H1 (cell line): ENCODE data around the gene NEB. TPM values are rescaled to one million over a fixed set of nuclear protein-coding genes. Genes with fewer than 3 reads are reported as not detected.
A peak's percentile ranks its signal among the peaks of the same experiment; 100 is the strongest.

Experiments used
- CTCF ChIA-PET: fragments of 300-600 bp; sonication (Branson Sonifier 250); formaldehyde crosslinking; loops from one replicate; lab custom pipeline; 2021; ENCODE audit not compliant: partially characterized antibody; lab: Charles Lee
- POLR2A ChIA-PET: fragments of 300-600 bp; sonication (Branson Sonifier 250); formaldehyde crosslinking; loops from one replicate; lab custom pipeline; 2021; ENCODE audit warnings: inconsistent platforms; ENCODE audit not compliant: partially characterized antibody; lab: Charles Lee
- DNase-seq, 2 experiments: peaks; one replicate each; pipeline versions ENCODE4 v3.0.0 to v3.0.0-alpha.2; 2010 to 2022; ENCODE audit warnings: low spot score in 2 of 2, low read depth in 1 of 2, mixed read lengths in 1 of 2
- FAIRE-seq: peaks from 2 replicates; lab custom pipeline; 2011; peaks lifted over from hg19 to GRCh38; lab: Jason Lieb, UNC
- H2AFZ ChIP-seq: 2 replicates; pipeline ENCODE4 v1.8.1; 2012; ENCODE audit warnings: low read length, inconsistent platforms
- H2AK5ac ChIP-seq: 2 replicates; pipeline ENCODE4 v1.6.1; 2013; ENCODE audit warnings: low read depth, low read length
- H2BK120ac ChIP-seq: replicated peaks from 2 replicates; pipeline ENCODE3; 2013; ENCODE audit warnings: low read depth, low read length, inconsistent platforms
- H2BK12ac ChIP-seq: 2 replicates; pipeline ENCODE4 v1.6.1; 2013; ENCODE audit warnings: low read depth, low read length
- H2BK15ac ChIP-seq: 2 replicates; pipeline ENCODE4 v1.6.1; 2013; ENCODE audit warnings: low read length
- H2BK20ac ChIP-seq: 2 replicates; pipeline ENCODE4 v1.6.1; 2013; ENCODE audit warnings: low read length
- H2BK5ac ChIP-seq: 2 replicates; pipeline ENCODE4 v1.6.1; 2013; ENCODE audit warnings: low read depth, low read length
- H3K14ac ChIP-seq: 2 replicates; pipeline ENCODE4 v1.6.1; 2013; ENCODE audit warnings: inconsistent platforms; ENCODE audit not compliant: insufficient read length
- H3K18ac ChIP-seq: 2 replicates; pipeline ENCODE4 v1.6.1; 2013; ENCODE audit warnings: low read length; ENCODE audit errors: extremely low read depth
- H3K23ac ChIP-seq: 2 replicates; pipeline ENCODE4 v1.6.1; 2013; ENCODE audit warnings: inconsistent platforms; ENCODE audit not compliant: insufficient read length
- H3K23me2 ChIP-seq: 2 replicates; pipeline ENCODE4 v1.6.1; 2013; ENCODE audit warnings: low read depth, low read length
- H3K27ac ChIP-seq: 2 replicates; pipeline ENCODE4 v1.6.1; 2011; ENCODE audit warnings: low read depth, low read length, inconsistent platforms
- H3K27me3 ChIP-seq, 4 experiments: replicated peaks in 1 of 4; 1 replicate in 1 of 4; 2 replicates in 3 of 4; pipeline versions ENCODE4 v1.6.1 to v1.8.1; 2011 to 2013; ENCODE audit warnings: low read length in 3 of 4, mild to moderate bottlenecking in 3 of 4, inconsistent platforms in 2 of 4, mixed read lengths in 2 of 4, moderate library complexity in 1 of 4; ENCODE audit not compliant: control insufficient read depth in 3 of 4, insufficient read depth in 3 of 4; ENCODE audit errors: extremely low read depth in 1 of 4
- H3K36me3 ChIP-seq, 4 experiments: 2 replicates each; pipeline versions ENCODE4 v1.6.1 to v1.8.1; 2011 to 2013; ENCODE audit warnings: mild to moderate bottlenecking in 4 of 4, low read length in 3 of 4, moderate library complexity in 2 of 4, control low read depth in 1 of 4, inconsistent platforms in 1 of 4; ENCODE audit not compliant: insufficient read depth in 4 of 4, control insufficient read depth in 2 of 4
- H3K4ac ChIP-seq: replicated peaks from 2 replicates; pipeline ENCODE3; 2013; ENCODE audit warnings: low read length, low read depth, mixed read lengths, inconsistent platforms; ENCODE audit not compliant: insufficient read length
- H3K4me1 ChIP-seq, 4 experiments: replicated peaks in 1 of 4; 1 replicate in 1 of 4; 2 replicates in 3 of 4; pipeline versions ENCODE4 v1.6.1 to v1.8.1; 2011 to 2013; ENCODE audit warnings: low read length in 3 of 4, inconsistent platforms in 2 of 4, mixed read lengths in 1 of 4; ENCODE audit not compliant: insufficient read depth in 4 of 4, control insufficient read depth in 3 of 4
- H3K4me2 ChIP-seq, 2 experiments: 2 replicates each; pipeline versions ENCODE4 v1.6.1 to v1.8.1; 2011 to 2013; ENCODE audit warnings: low read depth in 2 of 2, low read length in 2 of 2, control low read depth in 1 of 2, inconsistent platforms in 1 of 2, mild to moderate bottlenecking in 1 of 2; ENCODE audit not compliant: insufficient read depth in 1 of 2
- H3K4me3 ChIP-seq, 4 experiments: fragments of 200-600, 300-600 bp in 1 of 4; sonication (generic), shearing (Covaris generic), sonication (Bioruptor Twin) in 1 of 4; 2 replicates each; pipeline versions ENCODE4 v1.5.1 to v1.8.1; 2011 to 2016; ENCODE audit warnings: low read length in 4 of 4, low read depth in 3 of 4, control low read depth in 2 of 4, inconsistent platforms in 2 of 4, mild to moderate bottlenecking in 2 of 4, mixed read lengths in 1 of 4, moderate library complexity in 1 of 4; ENCODE audit not compliant: insufficient read depth in 2 of 4; ENCODE audit errors: extremely low read depth in 1 of 4
- H3K56ac ChIP-seq: replicated peaks from 2 replicates; pipeline ENCODE3; 2013; ENCODE audit warnings: low read depth, mild to moderate bottlenecking, mixed read lengths, low read length, inconsistent platforms; ENCODE audit not compliant: insufficient read length
- H3K79me1 ChIP-seq: 2 replicates; pipeline ENCODE4 v1.6.1; 2013; ENCODE audit warnings: low read depth, low read length, control low read depth
- H3K79me2 ChIP-seq, 2 experiments: 2 replicates each; pipeline versions ENCODE4 v1.6.1 to v1.8.1; 2012 to 2013; ENCODE audit warnings: low read length in 2 of 2, mild to moderate bottlenecking in 2 of 2, inconsistent platforms in 1 of 2; ENCODE audit not compliant: insufficient read depth in 2 of 2, control insufficient read depth in 1 of 2
- H3K9ac ChIP-seq, 4 experiments: replicated peaks in 1 of 4; 1 replicate in 1 of 4; 2 replicates in 3 of 4; pipeline versions ENCODE4 v1.6.1 to v1.8.1; 2011 to 2013; ENCODE audit warnings: low read depth in 3 of 4, low read length in 3 of 4, control low read depth in 2 of 4, mild to moderate bottlenecking in 2 of 4, moderate library complexity in 2 of 4, inconsistent platforms in 1 of 4; ENCODE audit errors: extremely low read depth in 1 of 4
- H3K9me3 ChIP-seq, 2 experiments: 2 replicates each; pipeline versions ENCODE4 v1.6.1 to v1.8.1; 2012 to 2013; ENCODE audit warnings: mild to moderate bottlenecking in 2 of 2, moderate library complexity in 2 of 2, control low read depth in 1 of 2, inconsistent platforms in 1 of 2, low read depth in 1 of 2, low read length in 1 of 2, mixed read lengths in 1 of 2; ENCODE audit not compliant: insufficient read depth in 2 of 2
- H4K20me1 ChIP-seq, 2 experiments: replicated peaks in 1 of 2; 2 replicates each; pipeline versions ENCODE3 to v1.8.1; 2011 to 2013; ENCODE audit warnings: inconsistent platforms in 2 of 2, low read length in 2 of 2, mild to moderate bottlenecking in 1 of 2; ENCODE audit not compliant: insufficient read depth in 2 of 2, control insufficient read depth in 1 of 2
- H4K5ac ChIP-seq: 2 replicates; pipeline ENCODE4 v1.6.1; 2013; ENCODE audit warnings: low read length, low read depth, mixed read lengths, inconsistent platforms; ENCODE audit not compliant: insufficient read length
- H4K8ac ChIP-seq: 2 replicates; pipeline ENCODE4 v1.8.0; 2013; ENCODE audit warnings: mild to moderate bottlenecking, moderate library complexity, low read length, inconsistent platforms; ENCODE audit not compliant: insufficient read depth; ENCODE audit errors: extremely low read depth
- H4K91ac ChIP-seq: replicated peaks from 2 replicates; pipeline ENCODE3; 2013; ENCODE audit warnings: low read length, mixed read lengths, inconsistent platforms; ENCODE audit not compliant: insufficient read length
- ZNF274 ChIP-seq: IDR thresholded peaks from 2 replicates; pipeline ENCODE4 v1.7.0; 2012; ENCODE audit warnings: low read length, borderline replicate concordance; ENCODE audit errors: extremely low read depth
- WGBS, 2 experiments: shearing (Covaris generic) in 1 of 2; methylation state at CpG; one replicate each; pipeline versions ENCODE4 v1.1.6 to v1.1.7; 2013 to 2015; ENCODE audit warnings: low lambda C conversion rate in 2 of 2, mixed read lengths in 2 of 2, inconsistent platforms in 1 of 2, low coverage in 1 of 2, missing lambda C conversion rate in 1 of 2; ENCODE audit not compliant: insufficient replicate concordance in 2 of 2, insufficient coverage in 1 of 2, insufficient read length in 1 of 2; ENCODE audit errors: extremely low coverage in 1 of 2, missing lambda C conversion rate in 1 of 2; 5-methylcytosine and 5-hydroxymethylcytosine counted together
- polyA plus RNA-seq, 7 experiments: library from polyadenylated mRNA; depleted of rRNA in 3 of 7; stranded (reverse) in 5 of 7; unstranded in 2 of 7; fragments of >200 nt in 5 of 7; fragments of 200-250 nt in 2 of 7; gene quantifications; 1 replicate in 5 of 7; 2 replicates in 1 of 7; 4 replicates in 1 of 7; pipeline versions ENCODE4 v1.2.1 to v1.2.3, GENCODE V29; 2011 to 2013; ENCODE audit warnings: missing spikeins in 2 of 7, mixed read lengths in 2 of 7
- total RNA-seq: library from RNA; stranded (reverse); fragmentation: NEBNext Ultra II Directional; extraction: Animal tissue kit (Norgen Biotek cat#: 25700); gene quantifications from 2 replicates; pipeline ENCODE4 v1.2.1, GENCODE V29; 2021

Gene NEB
- total and polyA plus RNA-seq, 2 of the 8 experiments (the other 6 are each of a cell fraction or from before 2014, with no cell fraction given) = 1.4 to 2.5 TPM

- Histone ChIP-seq H3K27me3 (no peaks in the 10 kb centered on the region), H3K9me3 (no peaks in the 10 kb centered on the region), H4K91ac (no peak overlapping the region), H3K23me2 (no peaks in the 10 kb centered on the region), H2BK120ac (no peak overlapping the region), H2AK5ac (no peak overlapping the region), H3K14ac (no peak overlapping the region), H2AFZ (0 out of 2 replicates have a peak overlapping the region, but pooled peaks have one; percentile 29), H3K4me1 (no peaks in the 10 kb centered on the region), H2BK12ac (no peak overlapping the region), H3K36me3 (no peaks in the 10 kb centered on the region), H3K9ac (no peak overlapping the region), H4K5ac (no peak overlapping the region), H3K79me2 (no peaks in the 10 kb centered on the region), H3K56ac (no peak overlapping the region), H3K4me3 (no peak overlapping the region), H3K23ac (no peak overlapping the region), H3K27ac (no peak overlapping the region), H4K20me1 (no peaks in the 10 kb centered on the region), H3K4ac (no peak overlapping the region), H3K79me1 (no peaks in the 10 kb centered on the region), H3K4me2 (no peak overlapping the region), H3K18ac (no peak overlapping the region), H2BK5ac (no peak overlapping the region), H2BK20ac (no peak overlapping the region), H2BK15ac (no peak overlapping the region), H4K8ac (no peak overlapping the region)
- ChIA-PET POLR2A (no interaction called here), CTCF (interaction anchor here (0.6 to 2.1 kb wide), 5 partner anchors 13 to 370 kb away, joined by 3 to 6 read pairs (median 3); no protein-coding TSS in a partner anchor)
- DNase-seq (no peak), FAIRE-seq (no peak)
- WGBS, 2 experiments = 95% methylated on average over 8 of the region's 8 CpGs; no CpG with 5 or more reads in 1 of the 2 experiments
- TF ChIP-seq ZNF274 = no peak
Measured at GRCh38 chr2:151655663-151656398, 78.4 kb downstream of the NEB start.
